CD14-positive monocyte (primary cell): ENCODE measurements around the gene FITM2. TPM values are rescaled to one million over a fixed set of nuclear protein-coding genes. Genes with fewer than 3 reads are reported as not detected.

Source experiments
- DNase-seq, 3 donors: peaks; one replicate each; pipeline ENCODE4 v3.0.0-alpha.2; 2011 to 2022
- H2AFZ ChIP-seq: 2 replicates; pipeline ENCODE4 v1.6.0; 2012; ENCODE audit warnings: mild to moderate bottlenecking, low read depth, low read length, inconsistent platforms; ENCODE audit not compliant: insufficient read depth, poor library complexity, severe bottlenecking
- H3K27ac ChIP-seq, 2 donors: 1 replicate in 1 of 2; 2 replicates in 1 of 2; pipeline ENCODE4 v1.5.1; 2012 to 2013; ENCODE audit warnings: low read length in 2 of 2, control low read depth in 1 of 2, inconsistent platforms in 1 of 2, low read depth in 1 of 2, mild to moderate bottlenecking in 1 of 2
- H3K27me3 ChIP-seq, 2 donors: one replicate each; pipeline versions ENCODE4 v1.6.0 to v1.6.1; 2011 to 2013; ENCODE audit warnings: low read length in 2 of 2; ENCODE audit not compliant: control insufficient read depth in 2 of 2, insufficient read depth in 2 of 2
- H3K36me3 ChIP-seq, 2 donors: replicated peaks in 1 of 2; 1 replicate in 1 of 2; 2 replicates in 1 of 2; pipeline versions ENCODE4 v1.5.1 to v1.6.1; 2012 to 2013; ENCODE audit warnings: low read length in 2 of 2, control low read depth in 1 of 2, inconsistent platforms in 1 of 2, mild to moderate bottlenecking in 1 of 2; ENCODE audit not compliant: insufficient read depth in 2 of 2, control insufficient read depth in 1 of 2
- H3K4me1 ChIP-seq, 2 donors: 1 replicate in 1 of 2; 2 replicates in 1 of 2; pipeline versions ENCODE4 v1.5.1 to v1.6.1; 2012 to 2013; ENCODE audit warnings: low read length in 2 of 2, control low read depth in 1 of 2, inconsistent platforms in 1 of 2, mild to moderate bottlenecking in 1 of 2, moderate library complexity in 1 of 2; ENCODE audit not compliant: insufficient read depth in 2 of 2, control insufficient read depth in 1 of 2
- H3K4me2 ChIP-seq: replicated peaks from 2 replicates; pipeline ENCODE3; 2012; ENCODE audit warnings: low read length, moderate library complexity, mild to moderate bottlenecking; ENCODE audit not compliant: poor library complexity, severe bottlenecking; ENCODE audit errors: extremely low read depth
- H3K4me3 ChIP-seq, 3 experiments: fragments of 200-600 bp in 1 of 3; sonication (generic) in 1 of 3; replicated peaks in 1 of 3; 1 replicate in 2 of 3; 2 replicates in 1 of 3; pipeline ENCODE4 v1.5.1; 2011 to 2013; ENCODE audit warnings: low read length in 3 of 3, mild to moderate bottlenecking in 3 of 3, control low read depth in 2 of 3, low read depth in 2 of 3, inconsistent platforms in 1 of 3, moderate library complexity in 1 of 3
- H3K79me2 ChIP-seq: 2 replicates; pipeline ENCODE4 v1.6.0; 2012; ENCODE audit warnings: mild to moderate bottlenecking, control low read depth, inconsistent platforms, low read length, moderate library complexity; ENCODE audit not compliant: insufficient read depth
- H3K9ac ChIP-seq: 2 replicates; pipeline ENCODE4 v1.6.0; 2017; ENCODE audit warnings: low read length, mild to moderate bottlenecking; ENCODE audit not compliant: insufficient read depth, poor library complexity, severe bottlenecking
- H3K9me3 ChIP-seq, 2 donors: replicated peaks in 1 of 2; 1 replicate in 1 of 2; 2 replicates in 1 of 2; pipeline versions ENCODE4 v1.5.1 to v1.6.1; 2012 to 2013; ENCODE audit warnings: low read length in 2 of 2, control low read depth in 1 of 2; ENCODE audit not compliant: control insufficient read depth in 1 of 2, insufficient read depth in 1 of 2
- H4K20me1 ChIP-seq: 2 replicates; pipeline ENCODE4 v1.6.0; 2012; ENCODE audit warnings: mild to moderate bottlenecking, low read length, control low read depth, moderate library complexity; ENCODE audit not compliant: insufficient read depth
- H3K27ac Mint-ChIP-seq, 7 donors: one replicate each; pipeline ENCODE4 v1.8.0; 2020; ENCODE audit warnings: mild to moderate bottlenecking in 7 of 7, mixed read lengths in 7 of 7, moderate library complexity in 6 of 7, inconsistent platforms in 2 of 7
- H3K27me3 Mint-ChIP-seq, 3 donors: one replicate each; pipeline ENCODE4 v1.8.0; 2021 to 2022; ENCODE audit warnings: low read depth in 3 of 3, mild to moderate bottlenecking in 3 of 3, mixed read lengths in 3 of 3, moderate library complexity in 3 of 3, inconsistent platforms in 1 of 3
- H3K36me3 Mint-ChIP-seq, 2 donors: one replicate each; pipeline ENCODE4 v1.8.0; 2020; ENCODE audit warnings: mixed read lengths in 2 of 2, inconsistent platforms in 1 of 2, mild to moderate bottlenecking in 1 of 2
- H3K4me1 Mint-ChIP-seq: one replicate; pipeline ENCODE4 v1.8.0; 2020; ENCODE audit warnings: mild to moderate bottlenecking, mixed read lengths
- H3K4me3 Mint-ChIP-seq, 2 donors: one replicate each; pipeline ENCODE4 v1.8.0; 2020; ENCODE audit warnings: mild to moderate bottlenecking in 2 of 2, mixed read lengths in 2 of 2, moderate library complexity in 1 of 2
- H3K9me3 Mint-ChIP-seq, 7 donors: one replicate each; pipeline ENCODE4 v1.8.0; 2020 to 2022; ENCODE audit warnings: mixed read lengths in 7 of 7, mild to moderate bottlenecking in 6 of 7, moderate library complexity in 6 of 7, inconsistent platforms in 2 of 7
- CTCF ChIP-seq: fragments of 200-600 bp; IDR thresholded peaks from one replicate; pipeline ENCODE4 v1.8.0; 2022; ENCODE audit warnings: antibody characterized with exemption, mild to moderate bottlenecking
- WGBS: methylation state at CpG from one replicate; pipeline ENCODE4 v1.1.5; 2013; ENCODE audit warnings: missing lambda C conversion rate; ENCODE audit not compliant: insufficient coverage; 5-methylcytosine and 5-hydroxymethylcytosine counted together
- intact Hi-C, 2 donors: fragments of 100-400 bp; cut with micrococcal nuclease; formaldehyde crosslinking; loops; one replicate each; pipeline versions ENCODE4 v1.15.0 to v1.15.1; 2023
- polyA plus RNA-seq, 3 donors: library from polyadenylated mRNA; depleted of rRNA in 1 of 3; unstranded in 2 of 3; stranded (reverse) in 1 of 3; fragments of 300-500 nt in 2 of 3; fragments of >200 nt in 1 of 3; fragmentation: Illumina TruSeq in 2 of 3; gene quantifications; 1 replicate in 2 of 3; 2 replicates in 1 of 3; pipeline ENCODE4 v1.2.3, GENCODE V29; 2012 to 2021

FITM2 gene
- polyA plus RNA-seq, 3 donors: 0.32 to 2.2 (median 0.69) TPM

- H3K27me3 ChIP-seq: no peaks in the 10 kb centered on the region
Measured at GRCh38 chr20:44291754-44292153, 19.2 kb downstream of the FITM2 start.

GRCh38 chr20:44288252-44288651, 22.8 kb downstream of the FITM2 start:
- Histone ChIP-seq H4K20me1 (no peaks in the 10 kb centered on the region), H3K36me3 (no peaks in the 10 kb centered on the region), H3K4me1 (no peaks in the 10 kb centered on the region), H3K27me3 (no peaks in the 10 kb centered on the region), H3K79me2 (no peaks in the 10 kb centered on the region), H3K9ac (no peak overlapping the region), H2AFZ (no peak overlapping the region), H3K4me3 (no peak overlapping the region), H3K9me3 (no peaks in the 10 kb centered on the region), H3K27ac (no peak overlapping the region), H3K4me2 (no peak overlapping the region)
- no peak for TF ChIP-seq CTCF
- Mint-ChIP-seq H3K4me1 (no peaks in the 10 kb centered on the region), H3K36me3 (peaks cover 0 to 3% of the 10 kb centered on the region in 2 donors), H3K4me3 (no peak overlapping the region), H3K27me3 (peaks cover 0 to 1% (median 0%) of the 10 kb centered on the region in 3 donors), H3K27ac (no peak overlapping the region), H3K9me3 (peaks cover 0 to 3% (median 0%) of the 10 kb centered on the region in 7 donors)
- no CpG with 5 or more reads among the region's 3 CpGs for WGBS
- DNase-seq: no peak
- intact Hi-C loops: no loop called here

More at GRCh38 chr20:44291754-44292153, 19.2 kb downstream of the FITM2 start:
- Histone ChIP-seq H3K27ac (no peak overlapping the region), H3K9me3 (no peaks in the 10 kb centered on the region), H4K20me1 (no peaks in the 10 kb centered on the region), H3K4me3 (no peak overlapping the region), H2AFZ (no peak overlapping the region), H3K36me3 (no peaks in the 10 kb centered on the region), H3K4me2 (no peak overlapping the region), H3K79me2 (no peaks in the 10 kb centered on the region), H3K4me1 (no peaks in the 10 kb centered on the region), H3K9ac (no peak overlapping the region)
- Mint-ChIP-seq H3K27me3 (peaks cover 0 to 2% (median 0%) of the 10 kb centered on the region in 3 donors), H3K4me1 (no peaks in the 10 kb centered on the region), H3K27ac (no peak overlapping the region), H3K9me3 (peaks cover 0 to 3% (median 0%) of the 10 kb centered on the region in 7 donors), H3K4me3 (no peak overlapping the region), H3K36me3 (peaks cover 0 to 3% of the 10 kb centered on the region in 2 donors)
- intact Hi-C loops: no loop called here
- no peak for TF ChIP-seq CTCF
- DNase-seq: no peak
- WGBS: no CpG with 5 or more reads among the region's 7 CpGs
